Liver (tissue), 3 donors: Measurements from ENCODE around the gene NCOA3.

Experiments used
- CTCF ChIP-seq: fragments of 150-350 bp; IDR thresholded peaks from 2 replicates; pipeline ENCODE4 v1.5.1; 2017; ENCODE audit warnings: improper control_type of control experiment, low read depth, low read length; ENCODE audit not compliant: missing input control
- EGR1 ChIP-seq, 2 donors: IDR thresholded peaks; 2 replicates each; pipeline ENCODE4 v1.6.1; 2016 to 2018; ENCODE audit warnings: antibody characterized with exemption in 2 of 2, low read depth in 2 of 2
- HNF4A ChIP-seq, 2 donors: conservative IDR thresholded peaks; 2 replicates each; pipeline ENCODE4 v1.6.1; 2016; ENCODE audit warnings: antibody characterized with exemption in 2 of 2, mild to moderate bottlenecking in 2 of 2
- JUND ChIP-seq, 2 donors: IDR thresholded peaks; 2 replicates each; pipeline ENCODE4 v1.6.1; 2016; ENCODE audit warnings: antibody characterized with exemption in 2 of 2
- MAX ChIP-seq: IDR thresholded peaks from 2 replicates; pipeline ENCODE4 v1.6.1; 2016; ENCODE audit warnings: antibody characterized with exemption
- RXRA ChIP-seq, 2 donors: IDR thresholded peaks; 2 replicates each; pipeline ENCODE4 v1.6.1; 2017 to 2018; ENCODE audit warnings: antibody characterized with exemption in 2 of 2, mild to moderate bottlenecking in 1 of 2
- SP1 ChIP-seq: IDR thresholded peaks from 2 replicates; pipeline ENCODE4 v1.6.1; 2018; ENCODE audit warnings: antibody characterized with exemption, mild to moderate bottlenecking
- ZBTB33 ChIP-seq: IDR thresholded peaks from 2 replicates; pipeline ENCODE4 v1.6.1; 2016; ENCODE audit warnings: antibody characterized with exemption
- donor health status: healthy.
- donor health status: healthy.

GRCh38 chr20:47655635-47656034, 153.9 kb downstream of the NCOA3 start:
- TF ChIP-seq CTCF (no peak), JUND (IDR thresholded peaks at IDR 0.05) (no peak), ZBTB33 (no peak), MAX (no peak), SP1 (no peak), RXRA (IDR thresholded peaks at IDR 0.05) (no peak), EGR1 (IDR thresholded peaks at IDR 0.05; ENCODE audit: low read depth in 2 of 2) (no peak), HNF4A (conservative IDR thresholded peaks at IDR 0.05) (no peak)
